CD4-positive, CD25-positive, alpha-beta regulatory T cell (primary cell): ENCODE results near the gene PTCH1. TPM values are rescaled to one million over a fixed set of nuclear protein-coding genes. Genes with fewer than 3 reads are reported as not detected.

Source experiments
- ATAC-seq, 2 donors: fragments of 150-1000 bp; cut with Tn5 transposase; one replicate each; pipeline ENCODE4 v1.10.0; 2021; ENCODE audit warnings: low read depth in 2 of 2, moderate number of reproducible peaks in 2 of 2, moderate library complexity in 1 of 2
- DNase-seq, 3 donors: peaks; one replicate each; pipeline versions ENCODE4 v3.0.0 to v3.0.0-alpha.2; 2012 to 2022; ENCODE audit warnings: mixed read lengths in 1 of 3
- H3K27ac ChIP-seq: one replicate; pipeline ENCODE4 v1.7.0; 2013; ENCODE audit warnings: mild to moderate bottlenecking, low read length; ENCODE audit not compliant: insufficient read depth, poor library complexity, severe bottlenecking
- H3K27me3 ChIP-seq: one replicate; pipeline ENCODE4 v1.7.0; 2013; ENCODE audit warnings: low read length; ENCODE audit not compliant: control insufficient read depth, insufficient read depth
- H3K36me3 ChIP-seq: one replicate; pipeline ENCODE4 v1.7.0; 2013; ENCODE audit warnings: mild to moderate bottlenecking, low read length, moderate library complexity; ENCODE audit not compliant: control insufficient read depth, insufficient read depth
- H3K4me1 ChIP-seq: 2 replicates; pipeline ENCODE4 v1.7.0; 2013; ENCODE audit warnings: mild to moderate bottlenecking, low read length; ENCODE audit not compliant: insufficient read depth, control insufficient read depth, poor library complexity, severe bottlenecking
- H3K4me3 ChIP-seq: one replicate; pipeline ENCODE4 v1.7.0; 2013; ENCODE audit warnings: low read depth, mild to moderate bottlenecking, low read length, moderate library complexity
- H3K9me3 ChIP-seq, 2 experiments: 1 replicate in 1 of 2; 2 replicates in 1 of 2; pipeline ENCODE4 v1.7.0; 2013; ENCODE audit warnings: low read length in 2 of 2, mild to moderate bottlenecking in 1 of 2, moderate library complexity in 1 of 2; ENCODE audit not compliant: control insufficient read depth in 2 of 2
- H3K27ac Mint-ChIP-seq, 3 donors: one replicate each; pipeline ENCODE4 v1.8.0; 2020 to 2022; ENCODE audit warnings: mild to moderate bottlenecking in 3 of 3, mixed read lengths in 3 of 3, moderate library complexity in 2 of 3
- H3K27me3 Mint-ChIP-seq: one replicate; pipeline ENCODE4 v1.8.0; 2022; ENCODE audit warnings: mild to moderate bottlenecking, mixed read lengths
- H3K36me3 Mint-ChIP-seq: one replicate; pipeline ENCODE4 v1.8.0; 2020; ENCODE audit warnings: mixed read lengths
- H3K4me1 Mint-ChIP-seq, 4 donors: one replicate each; pipeline ENCODE4 v1.8.0; 2020 to 2022; ENCODE audit warnings: mixed read lengths in 4 of 4, mild to moderate bottlenecking in 1 of 4
- H3K4me3 Mint-ChIP-seq, 4 donors: one replicate each; pipeline ENCODE4 v1.8.0; 2020 to 2022; ENCODE audit warnings: mild to moderate bottlenecking in 4 of 4, mixed read lengths in 4 of 4, moderate library complexity in 3 of 4
- H3K9me3 Mint-ChIP-seq, 7 donors: one replicate each; pipeline ENCODE4 v1.8.0; 2020 to 2022; ENCODE audit warnings: mixed read lengths in 7 of 7, mild to moderate bottlenecking in 3 of 7, moderate library complexity in 2 of 7
- polyA plus RNA-seq, 4 donors: library from polyadenylated mRNA; unstranded; fragments of 300-500 nt; fragmentation: Illumina TruSeq; gene quantifications; one replicate each; pipeline ENCODE4 v1.2.3, GENCODE V29; 2021
- total RNA-seq: library from RNA; stranded (reverse); gene quantifications from one replicate; pipeline ENCODE4 v1.2.3, GENCODE V29; 2022

Gene PTCH1
- total and polyA plus RNA-seq, 5 donors from 2014 or later, result 3.5 to 11.8 (median 8.1) TPM

DNA sequence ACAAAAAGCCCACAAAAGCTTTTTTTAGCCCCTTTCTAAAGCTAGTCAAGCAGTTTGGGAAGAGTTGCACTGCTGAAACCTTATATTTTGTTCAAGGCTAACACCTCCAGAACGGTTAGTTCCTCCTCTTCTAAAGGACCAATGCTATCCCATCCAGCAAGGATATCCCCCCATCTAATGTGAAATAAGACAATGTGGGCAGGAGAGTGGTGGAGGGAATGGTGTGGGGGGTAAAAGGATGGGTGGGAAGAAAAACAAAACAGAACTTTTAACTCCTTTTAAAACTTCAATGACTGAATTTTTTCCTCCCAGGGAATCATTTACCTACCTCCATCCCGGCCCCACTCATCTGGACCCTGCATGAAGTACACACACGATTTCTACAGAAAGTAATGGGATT lies 21.2 kb downstream of the PTCH1 start:
- Mint-ChIP-seq H3K4me1 (peaks cover 16 to 79% (median 58%) of the 10 kb centered on the region in 4 donors), H3K4me3 (peak overlapping the region in 1 of 4 donors; percentile 93), H3K27ac (peak overlapping the region in 1 of 3 donors; percentile 94), H3K9me3 (no peaks in the 10 kb centered on the region), H3K36me3 (no peaks in the 10 kb centered on the region), H3K27me3 (peaks cover 31% of the 10 kb centered on the region)
- ATAC-seq (no peak), DNase-seq (no peak)
- Histone ChIP-seq H3K27me3 (peaks cover 11% of the 10 kb centered on the region), H3K9me3 (no peaks in the 10 kb centered on the region), H3K36me3 (no peaks in the 10 kb centered on the region), H3K4me1 (peaks cover 37% of the 10 kb centered on the region), H3K27ac (peak overlapping the region; percentile 77), H3K4me3 (peak overlapping the region; percentile 74)

DNA sequence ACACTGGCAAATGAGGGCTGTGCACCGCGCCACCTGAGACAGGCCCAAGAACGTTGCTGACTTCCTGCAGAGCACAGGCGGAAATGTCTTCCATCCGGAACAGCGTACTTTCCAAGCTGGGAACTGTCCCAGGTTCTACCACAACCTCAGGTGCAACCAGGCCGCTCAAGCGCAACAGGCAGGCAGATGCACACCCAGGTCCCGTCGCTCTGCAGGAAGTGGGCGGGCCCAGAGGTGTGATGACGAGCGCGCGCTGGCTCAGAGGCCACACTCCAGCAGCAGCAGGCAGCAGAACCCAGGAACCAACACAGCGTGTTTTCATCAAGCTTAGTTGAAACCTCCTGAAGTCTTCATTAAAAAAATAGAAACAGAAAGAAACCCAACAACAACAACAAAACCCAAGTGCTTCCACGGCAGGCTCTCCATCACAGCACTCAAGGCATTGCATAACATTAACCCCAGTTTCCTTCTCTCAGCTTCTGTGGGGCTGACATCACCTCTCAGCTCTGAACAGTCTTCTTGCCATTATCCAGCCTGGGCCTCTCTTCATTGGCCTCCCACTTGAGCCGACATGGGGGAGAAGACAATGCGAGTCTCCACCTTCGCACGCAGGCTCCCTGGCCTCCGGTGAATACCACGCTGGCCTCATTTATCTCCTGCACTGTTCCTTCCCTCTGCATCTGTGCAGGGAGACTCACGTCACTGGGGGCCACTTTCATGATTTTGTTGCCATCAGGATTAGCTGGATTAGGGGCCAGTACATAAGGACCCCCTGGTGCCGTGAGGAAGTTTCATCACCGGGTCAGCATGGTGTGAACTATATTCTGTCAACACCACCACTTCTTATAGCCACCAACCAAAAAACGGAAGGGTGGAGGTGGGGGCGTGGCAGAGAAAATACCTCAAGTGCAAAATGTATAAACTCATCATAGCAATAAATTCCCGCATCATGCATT lies 22.1 kb downstream of the PTCH1 start:
- Mint-ChIP-seq H3K36me3 (no peaks in the 10 kb centered on the region), H3K27me3 (peaks cover 24% of the 10 kb centered on the region), H3K9me3 (no peaks in the 10 kb centered on the region), H3K27ac (peak overlapping the region; percentile 94 to 99 (median 97)), H3K4me1 (peaks cover 16 to 83% (median 60%) of the 10 kb centered on the region in 4 donors), H3K4me3 (peak overlapping the region; percentile 89 to 93 (median 90))
- peak overlapping the region; percentile 77 for H3K27ac ChIP-seq
- peaks cover 37% of the 10 kb centered on the region for H3K4me1 ChIP-seq
- peak overlapping the region; percentile 74 for H3K4me3 ChIP-seq
- no peaks in the 10 kb centered on the region for H3K9me3 ChIP-seq
- peak; percentile 98 for ATAC-seq
- H3K27me3 ChIP-seq, result peaks cover 11% of the 10 kb centered on the region
- DNase-seq, result peak; percentile 71 to 90 (median 88)
- H3K36me3 ChIP-seq, result no peaks in the 10 kb centered on the region

DNA sequence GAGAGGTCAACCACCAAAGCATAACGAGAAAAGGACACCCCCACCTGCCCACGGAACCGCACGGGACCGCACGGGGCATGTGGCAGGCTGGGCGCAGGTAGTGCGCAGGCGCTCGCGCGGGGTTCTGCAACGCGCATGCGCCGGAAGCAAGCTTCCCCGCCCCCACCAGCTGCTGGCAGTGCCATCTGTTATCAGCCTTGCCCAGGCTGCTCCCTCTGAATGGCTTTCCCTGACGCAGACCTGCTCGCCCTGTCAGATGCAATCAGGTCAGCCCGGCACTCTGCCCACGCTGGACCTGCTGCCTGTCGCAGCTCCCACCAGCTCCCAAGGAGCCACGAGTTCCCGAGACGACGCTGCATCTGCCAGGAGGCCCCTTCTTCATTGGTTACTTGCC lies 22.8 kb downstream of the PTCH1 start:
- Mint-ChIP-seq H3K36me3 (no peaks in the 10 kb centered on the region), H3K9me3 (peaks cover 0 to 1% (median 0%) of the 10 kb centered on the region in 7 donors), H3K27me3 (peaks cover 21% of the 10 kb centered on the region), H3K4me3 (peak overlapping the region; percentile 89 to 93 (median 90)), H3K4me1 (peaks cover 16 to 84% (median 60%) of the 10 kb centered on the region in 4 donors), H3K27ac (peak overlapping the region; percentile 94 to 99 (median 97))
- H3K27ac ChIP-seq, result peak overlapping the region; percentile 77
- H3K27me3 ChIP-seq, result peaks cover 12% of the 10 kb centered on the region
- peaks cover 37% of the 10 kb centered on the region for H3K4me1 ChIP-seq
- no peaks in the 10 kb centered on the region for H3K36me3 ChIP-seq
- peak overlapping the region; percentile 16 for H3K4me3 ChIP-seq
- no peak for DNase-seq
- no peak for ATAC-seq
- H3K9me3 ChIP-seq, result no peaks in the 10 kb centered on the region

DNA sequence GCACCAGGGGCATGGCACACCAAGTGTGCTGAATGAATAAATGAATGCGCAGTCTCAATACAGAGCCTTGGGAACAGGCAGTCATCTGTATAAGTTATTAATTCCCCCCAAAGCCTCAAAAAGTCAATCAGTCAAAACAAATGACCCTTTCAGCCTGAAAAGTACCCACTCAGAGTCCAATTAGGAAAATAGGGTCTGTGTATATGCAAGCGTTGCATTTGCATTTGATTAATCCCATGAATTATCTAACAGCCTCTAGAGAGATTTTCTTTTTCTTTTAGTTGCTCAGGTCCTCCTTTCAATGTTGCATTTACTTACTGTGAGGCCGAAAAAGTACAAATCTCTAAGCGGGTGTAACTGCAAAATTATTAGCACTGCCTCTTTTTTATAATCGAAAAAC lies 23.4 kb downstream of the PTCH1 start:
- peak overlapping the region; percentile 23 for H3K4me3 ChIP-seq
- H3K36me3 ChIP-seq, result no peaks in the 10 kb centered on the region
- H3K27ac ChIP-seq, result no peak overlapping the region
- peaks cover 9% of the 10 kb centered on the region for H3K27me3 ChIP-seq
- Mint-ChIP-seq H3K4me3 (peak overlapping the region in 3 of 4 donors; percentile 5 to 17 (median 16)), H3K27ac (no peak overlapping the region), H3K4me1 (peaks cover 16 to 77% (median 57%) of the 10 kb centered on the region in 4 donors), H3K27me3 (peaks cover 16% of the 10 kb centered on the region), H3K36me3 (no peaks in the 10 kb centered on the region), H3K9me3 (peaks cover 0 to 2% (median 0%) of the 10 kb centered on the region in 7 donors)
- ATAC-seq, result no peak
- peaks cover 37% of the 10 kb centered on the region for H3K4me1 ChIP-seq
- DNase-seq, result no peak
- H3K9me3 ChIP-seq, result no peaks in the 10 kb centered on the region

DNA sequence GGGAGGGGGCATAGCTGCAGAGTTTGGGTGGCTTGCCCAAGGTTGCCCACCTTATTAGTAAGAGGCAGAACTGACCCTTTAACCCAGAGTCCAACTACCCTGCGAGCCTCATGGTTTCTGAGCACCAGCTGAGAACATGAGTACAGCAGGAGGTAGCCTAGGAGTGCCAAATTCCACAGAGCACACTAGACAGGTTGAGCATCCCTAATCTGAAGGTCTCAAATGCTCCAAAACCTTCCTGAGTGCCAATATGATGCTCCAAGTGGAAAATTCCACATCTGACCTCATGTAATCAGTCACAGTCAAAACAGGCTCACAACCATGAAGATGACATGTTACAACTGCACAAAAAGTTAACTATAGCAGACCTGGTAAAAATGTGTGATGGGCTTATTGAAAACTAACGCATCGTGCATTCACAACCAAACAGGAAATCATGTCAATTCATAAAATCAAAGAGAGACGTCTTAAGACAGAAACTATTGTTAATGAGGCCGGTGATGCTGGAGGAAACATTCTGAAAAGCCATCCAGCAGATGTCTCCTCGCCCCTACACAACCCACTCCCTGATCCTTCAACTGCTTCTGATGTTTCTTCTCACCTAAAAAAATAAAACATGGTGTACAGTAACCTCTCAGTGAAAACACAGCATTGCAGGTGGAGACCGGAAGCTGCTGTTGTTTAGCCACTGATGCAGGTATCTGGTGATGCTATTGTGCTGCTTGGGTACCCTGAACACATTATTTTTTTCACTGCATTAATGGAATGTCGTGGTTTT lies 25.0 kb downstream of the PTCH1 start:
- peak in 2 of 3 donors; percentile 34 to 49 for DNase-seq
- H3K4me1 Mint-ChIP-seq, result peaks cover 16 to 65% (median 48%) of the 10 kb centered on the region in 4 donors

DNA sequence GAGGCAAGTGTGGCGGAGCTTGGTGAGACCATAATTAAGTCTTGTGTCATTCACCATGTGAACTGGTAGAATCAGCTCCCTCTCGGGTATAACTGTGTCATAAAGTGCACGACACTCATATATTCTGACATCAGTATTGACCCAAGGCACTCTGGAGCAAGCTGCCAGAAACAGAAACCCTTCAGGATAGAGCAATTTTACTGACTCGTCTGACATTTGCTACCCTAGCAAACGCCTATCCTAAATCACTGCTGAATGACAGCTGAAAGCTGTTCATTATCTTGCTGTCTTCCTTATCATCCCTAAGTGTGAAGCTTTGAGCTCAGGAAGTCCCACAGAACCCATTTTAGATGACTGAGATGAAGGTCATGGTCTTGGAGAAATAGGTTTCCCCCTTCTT lies 27.8 kb downstream of the PTCH1 start:
- Mint-ChIP-seq H3K4me1 (peaks cover 6 to 51% (median 35%) of the 10 kb centered on the region in 4 donors), H3K27me3 (peaks cover 13% of the 10 kb centered on the region), H3K9me3 (peaks cover 0 to 2% (median 0%) of the 10 kb centered on the region in 7 donors), H3K27ac (no peak overlapping the region), H3K4me3 (peak overlapping the region in 1 of 4 donors; percentile 7), H3K36me3 (no peaks in the 10 kb centered on the region)
- no peak overlapping the region for H3K4me3 ChIP-seq
- ATAC-seq (no peak), DNase-seq (no peak)
- H3K27ac ChIP-seq, result no peak overlapping the region
- no peaks in the 10 kb centered on the region for H3K36me3 ChIP-seq
- peaks cover 2% of the 10 kb centered on the region for H3K27me3 ChIP-seq
- H3K4me1 ChIP-seq, result peaks cover 11% of the 10 kb centered on the region
- H3K9me3 ChIP-seq, result no peaks in the 10 kb centered on the region

More for the DNA sequence above, 25.0 kb downstream of the PTCH1 start:
- ATAC-seq, result no peak
- Mint-ChIP-seq H3K9me3 (peaks cover 0 to 2% (median 0%) of the 10 kb centered on the region in 7 donors), H3K27ac (peak overlapping the region; percentile 36 to 64 (median 62)), H3K36me3 (no peaks in the 10 kb centered on the region), H3K4me3 (peak overlapping the region; percentile 48 to 78 (median 70)), H3K27me3 (peaks cover 14% of the 10 kb centered on the region)
- Histone ChIP-seq H3K27ac (no peak overlapping the region), H3K4me3 (peak overlapping the region; percentile 45), H3K36me3 (no peaks in the 10 kb centered on the region), H3K27me3 (peaks cover 7% of the 10 kb centered on the region), H3K4me1 (peaks cover 32% of the 10 kb centered on the region), H3K9me3 (no peaks in the 10 kb centered on the region)

DNA sequence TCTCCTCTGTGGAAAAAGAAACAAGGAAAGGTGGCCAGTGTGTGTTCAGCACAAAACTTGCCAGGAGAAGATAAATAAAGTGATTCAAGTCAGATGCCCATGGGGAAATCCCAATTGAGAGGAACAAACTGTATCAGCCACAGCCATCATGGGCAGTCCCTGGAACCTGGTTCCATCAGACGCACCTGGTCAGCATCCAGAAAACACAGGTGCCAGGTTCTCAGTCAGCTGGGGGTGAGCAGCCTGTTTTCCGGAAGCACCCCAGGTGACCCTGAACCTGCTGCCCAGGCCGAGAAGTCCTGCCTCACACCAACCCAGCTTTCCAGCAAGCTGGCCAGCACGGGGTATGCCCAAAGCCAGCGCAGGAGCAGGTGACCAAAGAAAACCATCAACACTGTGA lies 30.5 kb downstream of the PTCH1 start:
- Mint-ChIP-seq H3K27me3 (peaks cover 25% of the 10 kb centered on the region), H3K4me1 (peaks cover 0 to 28% (median 17%) of the 10 kb centered on the region in 4 donors), H3K27ac (no peak overlapping the region), H3K9me3 (peaks cover 0 to 2% (median 0%) of the 10 kb centered on the region in 7 donors), H3K4me3 (no peak overlapping the region), H3K36me3 (no peaks in the 10 kb centered on the region)
- DNase-seq (no peak), ATAC-seq (no peak)
- Histone ChIP-seq H3K27me3 (peaks cover 2% of the 10 kb centered on the region), H3K4me3 (no peak overlapping the region), H3K36me3 (no peaks in the 10 kb centered on the region), H3K27ac (no peak overlapping the region), H3K4me1 (no peaks in the 10 kb centered on the region), H3K9me3 (no peaks in the 10 kb centered on the region)
